Neuron (in vitro differentiated cells): ENCODE measurements around the gene GPRIN2.

Experiments
- H2AFZ ChIP-seq: one replicate; pipeline ENCODE4 v1.6.1; 2013; ENCODE audit warnings: low read depth, mild to moderate bottlenecking, inconsistent platforms, low read length, moderate library complexity
- H3K27me3 ChIP-seq: one replicate; pipeline ENCODE4 v1.6.1; 2013; ENCODE audit warnings: low read length; ENCODE audit not compliant: insufficient read depth
- H3K36me3 ChIP-seq: one replicate; pipeline ENCODE4 v1.6.1; 2013; ENCODE audit warnings: low read length; ENCODE audit not compliant: insufficient read depth
- H3K4me1 ChIP-seq: one replicate; pipeline ENCODE4 v1.6.1; 2013; ENCODE audit warnings: low read length; ENCODE audit not compliant: insufficient read depth
- H3K4me3 ChIP-seq: 2 replicates; pipeline ENCODE4 v1.5.1; 2013; ENCODE audit warnings: mild to moderate bottlenecking, low read length, moderate library complexity
- H3K9me3 ChIP-seq: one replicate; pipeline ENCODE4 v1.6.1; 2013; ENCODE audit warnings: low read length

The GPRIN2 gene

DNA sequence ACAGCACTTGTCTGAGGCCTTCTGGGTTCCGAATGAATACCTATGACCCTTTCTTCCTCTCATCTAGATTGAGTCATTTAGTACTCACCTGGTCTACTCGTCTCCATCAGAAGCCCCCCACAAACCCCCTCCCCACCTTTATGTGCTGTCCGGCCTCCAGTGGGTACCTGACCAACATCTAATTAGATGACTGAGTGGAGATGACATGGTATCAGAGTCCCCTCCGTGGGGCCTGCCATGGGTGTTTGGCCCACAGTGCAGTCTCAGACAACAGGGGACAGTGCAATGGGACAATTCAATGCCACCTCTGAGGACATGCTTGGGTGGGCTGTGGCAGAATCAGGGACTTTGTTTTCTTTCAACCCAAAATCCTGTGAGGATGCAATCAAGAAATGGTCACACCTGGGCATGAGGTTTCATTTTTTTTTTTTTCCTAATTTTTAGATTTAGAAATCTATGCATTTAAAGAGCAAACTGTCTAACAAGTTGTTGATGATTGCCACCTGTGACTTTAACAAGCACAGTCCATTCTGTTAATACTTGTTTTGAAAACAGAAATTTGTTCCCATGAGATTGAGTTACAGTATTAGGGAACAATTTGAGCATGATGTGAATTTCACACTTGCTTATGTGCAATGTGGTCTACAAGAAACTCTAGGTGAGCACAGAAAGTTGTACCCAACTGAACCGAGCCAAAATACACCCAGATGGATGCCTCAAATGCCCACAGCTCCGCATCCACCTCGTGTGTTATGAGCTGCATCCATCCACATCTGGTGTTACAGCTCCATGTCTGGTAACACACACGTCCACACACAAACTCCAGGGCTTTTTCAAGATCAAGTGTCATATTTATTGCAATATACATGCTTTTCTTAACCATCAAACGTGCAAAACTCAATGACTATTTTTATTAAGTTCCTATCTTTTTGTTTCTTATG, 27.5 kb downstream of the GPRIN2 start:
- no peaks in the 10 kb centered on the region for H3K36me3 ChIP-seq
- H3K27me3 ChIP-seq: no peaks in the 10 kb centered on the region
- H3K4me1 ChIP-seq: no peaks in the 10 kb centered on the region
- no peaks in the 10 kb centered on the region for H3K9me3 ChIP-seq
- H2AFZ ChIP-seq: no peak overlapping the region
- H3K4me3 ChIP-seq: no peak overlapping the region

DNA sequence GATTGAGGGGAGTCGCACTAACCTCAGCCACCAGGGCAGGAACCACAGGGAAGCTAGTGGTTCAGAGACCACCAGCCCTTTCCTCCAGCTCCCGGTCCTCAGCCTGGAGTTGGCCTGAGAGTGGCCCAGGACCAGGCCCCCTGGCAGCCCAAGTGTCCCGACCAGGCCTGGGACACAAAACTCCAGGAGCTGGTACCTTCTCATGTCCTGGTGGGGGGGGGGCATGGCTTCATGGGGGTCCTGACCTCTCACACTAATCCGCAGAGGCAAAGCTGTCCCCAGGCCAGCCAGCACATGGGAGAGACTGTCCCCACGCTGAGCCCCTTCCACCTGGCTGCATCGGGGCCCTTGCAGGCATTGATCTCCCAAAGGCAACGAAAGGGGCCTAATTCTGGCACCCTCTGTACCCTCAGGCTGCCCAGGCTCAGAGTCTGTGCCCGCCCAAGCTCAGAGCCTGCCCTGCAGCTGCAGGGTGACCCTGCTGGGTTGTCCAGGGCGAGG, 28.2 kb downstream of the GPRIN2 start:
- H3K4me1 ChIP-seq: no peaks in the 10 kb centered on the region

GRCh38 chr10:46527241-46527811, 29.1 kb downstream of the GPRIN2 start:
- no peak overlapping the region for H3K4me3 ChIP-seq
- H3K36me3 ChIP-seq: no peaks in the 10 kb centered on the region
- no peaks in the 10 kb centered on the region for H3K4me1 ChIP-seq
- H3K27me3 ChIP-seq: no peaks in the 10 kb centered on the region
- H3K9me3 ChIP-seq: no peaks in the 10 kb centered on the region
- H2AFZ ChIP-seq: no peak overlapping the region

More for the DNA sequence above, 28.2 kb downstream of the GPRIN2 start:
- Histone ChIP-seq H2AFZ (no peak overlapping the region), H3K4me3 (no peak overlapping the region), H3K27me3 (no peaks in the 10 kb centered on the region), H3K9me3 (no peaks in the 10 kb centered on the region), H3K36me3 (no peaks in the 10 kb centered on the region)

DNA sequence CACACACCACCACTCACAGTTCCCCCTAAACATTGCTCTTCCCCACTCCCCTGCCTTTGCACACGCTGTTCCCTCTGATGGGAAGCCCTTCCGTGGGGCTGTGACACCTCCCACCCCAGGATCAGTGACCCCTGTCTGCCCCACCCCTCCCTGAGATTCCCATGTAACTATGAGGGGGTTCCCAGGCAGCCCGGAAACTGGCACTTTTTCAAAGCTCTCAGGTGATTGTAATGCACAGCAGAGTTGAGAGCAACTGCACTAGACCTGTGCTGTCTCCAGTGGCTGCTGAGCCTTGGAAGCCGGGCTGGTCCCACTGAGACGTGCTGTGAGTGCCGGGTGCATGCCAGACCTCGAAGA, 29.8 kb downstream of the GPRIN2 start:
- Histone ChIP-seq H3K36me3 (no peaks in the 10 kb centered on the region), H3K9me3 (no peaks in the 10 kb centered on the region), H3K4me1 (no peaks in the 10 kb centered on the region), H3K4me3 (no peak overlapping the region), H2AFZ (no peak overlapping the region), H3K27me3 (no peaks in the 10 kb centered on the region)

GRCh38 chr10:46525824-46526681, 30.4 kb downstream of the GPRIN2 start:
- Histone ChIP-seq H3K36me3 (no peaks in the 10 kb centered on the region), H3K27me3 (no peaks in the 10 kb centered on the region), H3K4me1 (no peaks in the 10 kb centered on the region), H3K9me3 (no peaks in the 10 kb centered on the region), H3K4me3 (no peak overlapping the region), H2AFZ (no peak overlapping the region)

DNA sequence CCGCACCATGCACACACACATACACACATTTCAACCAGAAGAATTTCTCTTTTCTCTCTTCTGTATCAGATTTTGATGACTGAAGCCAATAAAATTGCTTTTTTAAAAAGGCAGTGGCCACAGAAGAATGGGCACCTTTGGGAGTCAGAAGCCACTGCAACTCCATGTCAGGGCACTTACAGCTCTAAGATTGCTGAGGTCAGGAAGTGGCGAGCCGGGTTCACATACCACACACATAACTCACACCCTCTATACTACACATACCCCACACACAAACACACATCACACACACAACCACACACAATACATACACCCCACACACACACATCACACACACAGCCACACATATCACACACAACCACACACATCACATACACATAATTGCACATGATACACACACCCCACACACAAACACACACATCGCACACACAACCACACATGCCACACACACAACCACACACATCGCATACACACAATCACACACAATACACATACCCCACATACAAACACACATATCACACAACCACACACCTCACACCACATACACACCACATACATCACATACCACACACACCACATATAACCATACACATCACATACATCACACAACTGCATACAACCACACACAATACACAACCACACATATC, 31.2 kb downstream of the GPRIN2 start:
- Histone ChIP-seq H3K27me3 (no peaks in the 10 kb centered on the region), H3K36me3 (no peaks in the 10 kb centered on the region), H3K4me1 (no peaks in the 10 kb centered on the region), H3K4me3 (no peak overlapping the region), H3K9me3 (no peaks in the 10 kb centered on the region), H2AFZ (no peak overlapping the region)

GRCh38 chr10:46524472-46525176, 31.8 kb downstream of the GPRIN2 start:
- H3K4me3 ChIP-seq: no peak overlapping the region
- no peaks in the 10 kb centered on the region for H3K9me3 ChIP-seq
- no peak overlapping the region for H2AFZ ChIP-seq
- H3K4me1 ChIP-seq: no peaks in the 10 kb centered on the region
- no peaks in the 10 kb centered on the region for H3K27me3 ChIP-seq
- H3K36me3 ChIP-seq: no peaks in the 10 kb centered on the region

- Histone ChIP-seq H3K4me3 (no peak overlapping the region), H3K9me3 (no peaks in the 10 kb centered on the region)
Observed at GRCh38 chr10:46523962-46524471, 32.4 kb downstream of the GPRIN2 start.

GRCh38 chr10:46523119-46523961, 33.1 kb downstream of the GPRIN2 start:
- H3K9me3 ChIP-seq: no peaks in the 10 kb centered on the region
- no peaks in the 10 kb centered on the region for H3K36me3 ChIP-seq
- no peaks in the 10 kb centered on the region for H3K4me1 ChIP-seq
- no peak overlapping the region for H3K4me3 ChIP-seq
- H3K27me3 ChIP-seq: no peaks in the 10 kb centered on the region
- H2AFZ ChIP-seq: no peak overlapping the region

More at GRCh38 chr10:46523962-46524471, 32.4 kb downstream of the GPRIN2 start:
- Histone ChIP-seq H3K27me3 (no peaks in the 10 kb centered on the region), H3K36me3 (no peaks in the 10 kb centered on the region), H3K4me1 (no peaks in the 10 kb centered on the region), H2AFZ (no peak overlapping the region)

GRCh38 chr10:46522295-46523118, 34.0 kb downstream of the GPRIN2 start:
- H3K27me3 ChIP-seq: no peaks in the 10 kb centered on the region
- no peak overlapping the region for H3K4me3 ChIP-seq
- no peak overlapping the region for H2AFZ ChIP-seq
- H3K9me3 ChIP-seq: no peaks in the 10 kb centered on the region
- no peaks in the 10 kb centered on the region for H3K36me3 ChIP-seq
- no peaks in the 10 kb centered on the region for H3K4me1 ChIP-seq

GRCh38 chr10:46520941-46521340, 35.5 kb downstream of the GPRIN2 start:
- no peaks in the 10 kb centered on the region for H3K4me1 ChIP-seq
- no peaks in the 10 kb centered on the region for H3K36me3 ChIP-seq
- H2AFZ ChIP-seq: no peak overlapping the region
- H3K4me3 ChIP-seq: no peak overlapping the region
- no peaks in the 10 kb centered on the region for H3K9me3 ChIP-seq
- H3K27me3 ChIP-seq: no peaks in the 10 kb centered on the region
